GM23338 (cell line): ENCODE data around the gene BDP1. TPM values are rescaled to one million over a fixed set of nuclear protein-coding genes. Genes with fewer than 3 reads are reported as not detected.

ENCODE experiments used
- ATAC-seq: fragments of 200-7000 bp; cut with Tn5 transposase; 3 replicates; pipeline ENCODE4 v1.9.1; 2020
- DNase-seq: peaks from one replicate; pipeline ENCODE4 v3.0.0-alpha.2; 2015; ENCODE audit warnings: low spot score
- H2AFZ ChIP-seq: fragments of 200-600 bp; sonication (generic); 2 replicates; pipeline ENCODE4 v1.8.0; 2016; ENCODE audit warnings: antibody characterized with exemption, mild to moderate bottlenecking, moderate library complexity
- H3F3A ChIP-seq: fragments of 200-600 bp; sonication (generic); replicated peaks from 2 replicates; pipeline ENCODE4 v1.8.0; 2017; ENCODE audit warnings: antibody characterized with exemption, mixed run types, low read depth
- H3K27ac ChIP-seq: fragments of 200-600 bp; sonication (generic); 2 replicates; pipeline ENCODE4 v1.6.1; 2016; ENCODE audit warnings: low read depth
- H3K27me3 ChIP-seq: fragments of 200-600 bp; sonication (generic); 2 replicates; pipeline ENCODE4 v1.8.0; 2016; ENCODE audit warnings: mild to moderate bottlenecking, mixed run types, moderate library complexity; ENCODE audit not compliant: insufficient read depth
- H3K36me3 ChIP-seq: fragments of 200-600 bp; sonication (generic); 2 replicates; pipeline ENCODE4 v1.8.0; 2016; ENCODE audit warnings: mild to moderate bottlenecking; ENCODE audit not compliant: insufficient read depth
- H3K4me1 ChIP-seq: fragments of 200-600 bp; sonication (generic); 2 replicates; pipeline ENCODE4 v1.8.0; 2016; ENCODE audit warnings: mild to moderate bottlenecking, moderate library complexity; ENCODE audit not compliant: insufficient read depth
- H3K4me2 ChIP-seq: fragments of 200-600 bp; sonication (generic); 2 replicates; pipeline ENCODE4 v1.7.1; 2017; ENCODE audit warnings: mixed run types
- H3K4me3 ChIP-seq: fragments of 200-600 bp; sonication (generic); 2 replicates; pipeline ENCODE4 v1.6.1; 2016; ENCODE audit warnings: mixed run types
- H3K79me2 ChIP-seq: fragments of 200-600 bp; sonication (generic); replicated peaks from 2 replicates; pipeline ENCODE4 v1.8.0; 2017; ENCODE audit warnings: mild to moderate bottlenecking; ENCODE audit not compliant: insufficient read depth
- H3K9me2 ChIP-seq: fragments of 200-600 bp; sonication (generic); 2 replicates; pipeline ENCODE4 v1.8.0; 2017; ENCODE audit not compliant: insufficient read depth
- H4K20me1 ChIP-seq: fragments of 200-600 bp; sonication (generic); replicated peaks from 2 replicates; pipeline ENCODE4 v1.8.0; 2017; ENCODE audit warnings: mild to moderate bottlenecking; ENCODE audit not compliant: insufficient read depth
- H3K27ac Mint-ChIP-seq: 2 replicates; pipeline ENCODE4 v1.8.0; 2020; ENCODE audit warnings: inconsistent platforms, mild to moderate bottlenecking, moderate library complexity, mixed read lengths
- H3K27me3 Mint-ChIP-seq: 3 replicates; pipeline ENCODE4 v1.8.0; 2022; ENCODE audit warnings: low read depth, mild to moderate bottlenecking, moderate library complexity, mixed read lengths, inconsistent platforms; ENCODE audit not compliant: insufficient read depth, poor library complexity
- H3K36me3 Mint-ChIP-seq: 3 replicates; pipeline ENCODE4 v1.8.0; 2021; ENCODE audit warnings: low read depth, mild to moderate bottlenecking, inconsistent platforms, moderate library complexity, mixed read lengths
- H3K4me1 Mint-ChIP-seq: 3 replicates; pipeline ENCODE4 v1.8.0; 2020; ENCODE audit warnings: mild to moderate bottlenecking, inconsistent platforms, mixed read lengths
- H3K4me3 Mint-ChIP-seq: 3 replicates; pipeline ENCODE4 v1.8.0; 2021; ENCODE audit warnings: moderate library complexity, mild to moderate bottlenecking, inconsistent platforms, mixed read lengths
- H3K9me3 Mint-ChIP-seq: 3 replicates; pipeline ENCODE4 v1.8.0; 2020; ENCODE audit warnings: moderate library complexity, mild to moderate bottlenecking, inconsistent platforms, mixed read lengths
- CREB1 ChIP-seq: fragments of 250-450 bp; sonication (Bioruptor Pico); IDR thresholded peaks from 2 replicates; pipeline ENCODE4 v1.5.0; 2020; ENCODE audit warnings: low read depth, mild to moderate bottlenecking, moderate library complexity
- EZH2phosphoT487 ChIP-seq: fragments of 200-600 bp; sonication (generic); IDR thresholded peaks from one replicate; pipeline ENCODE4 v1.8.1; 2018; ENCODE audit warnings: antibody characterized with exemption; ENCODE audit not compliant: unreplicated experiment
- NANOG ChIP-seq: IDR thresholded peaks from 2 replicates; pipeline ENCODE4 v1.6.1; 2016; ENCODE audit warnings: antibody characterized with exemption, borderline replicate concordance
- POLR2AphosphoS5 ChIP-seq: IDR thresholded peaks from 2 replicates; pipeline ENCODE4 v1.6.1; 2016; ENCODE audit warnings: antibody characterized with exemption, low read depth
- STAT1 ChIP-seq: IDR thresholded peaks from one replicate; pipeline ENCODE4 v1.6.1; 2016; ENCODE audit warnings: antibody characterized with exemption; ENCODE audit not compliant: unreplicated experiment
- ZNF114 ChIP-seq: fragments of 250-450 bp; sonication (Bioruptor Pico); IDR thresholded peaks from 2 replicates; pipeline ENCODE4 v1.5.0; 2020; ENCODE audit warnings: mild to moderate bottlenecking, moderate library complexity
- ZNF462 ChIP-seq: fragments of 250-450 bp; sonication (Bioruptor Pico); IDR thresholded peaks from 2 replicates; pipeline ENCODE4 v1.5.0; 2020; ENCODE audit warnings: mild to moderate bottlenecking, moderate library complexity
- polyA plus RNA-seq: library from polyadenylated mRNA; unstranded; fragments of >200 nt; fragmentation: Nextera tagmentation; extraction: Ambion mirVana; gene quantifications from 2 replicates; pipeline ENCODE4 v1.2.1, GENCODE V29; 2016
- total RNA-seq: library from RNA; depleted of rRNA; stranded (reverse); fragments of >200 nt; shearing (Covaris generic); gene quantifications from 2 replicates; pipeline ENCODE4 v1.2.3, GENCODE V29; 2014
- TF ChIP-seq, protein P1 (sequence below): IDR thresholded peaks from 2 replicates; pipeline ENCODE4 v1.6.1; 2016; ENCODE audit warnings: antibody characterized with exemption
- TF ChIP-seq, protein P2 (sequence below), 2 experiments: fragments of 200-600 bp in 1 of 2; sonication (generic) in 1 of 2; conservative IDR thresholded peaks; 2 replicates each; pipeline versions ENCODE4 v1.5.1 to v1.6.1; 2016 to 2017; ENCODE audit warnings: antibody characterized with exemption in 2 of 2, low read depth in 2 of 2, mild to moderate bottlenecking in 2 of 2, moderate library complexity in 1 of 2
- TF ChIP-seq, protein P3 (sequence below): IDR thresholded peaks from one replicate; pipeline ENCODE4 v1.6.1; 2018; ENCODE audit warnings: antibody characterized with exemption; ENCODE audit not compliant: unreplicated experiment

BDP1 gene
- total and polyA plus RNA-seq, 2 experiments from 2014 or later = 41.8 to 54.4 TPM

DNA sequence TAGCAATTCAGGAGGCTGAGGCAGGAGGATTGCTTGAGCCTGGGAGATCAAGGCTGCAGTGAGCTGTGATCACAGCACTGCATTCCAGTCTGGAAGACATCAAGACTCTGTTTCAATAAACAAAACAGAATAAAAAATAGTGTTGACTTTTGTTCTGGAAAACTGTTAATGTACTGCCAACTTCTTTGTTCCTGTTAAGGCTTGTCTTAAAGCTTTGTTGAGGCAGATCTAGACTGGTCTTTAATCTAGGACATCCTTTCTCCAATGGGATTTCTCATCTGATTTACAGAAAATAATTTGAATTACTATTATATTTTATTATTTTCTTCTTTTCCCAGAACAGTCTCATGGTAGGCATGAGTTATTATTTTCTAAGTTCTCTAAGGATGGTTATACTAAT is 26.0 kb downstream of the BDP1 start (continued):
- TF ChIP-seq ZNF462 (CRISPR knock-in tag) (no peak), NANOG (no peak), ZNF114 (no peak), CREB1 (CRISPR knock-in tag) (no peak), STAT1 (no peak)
- TF ChIP-seq, protein P1, sequence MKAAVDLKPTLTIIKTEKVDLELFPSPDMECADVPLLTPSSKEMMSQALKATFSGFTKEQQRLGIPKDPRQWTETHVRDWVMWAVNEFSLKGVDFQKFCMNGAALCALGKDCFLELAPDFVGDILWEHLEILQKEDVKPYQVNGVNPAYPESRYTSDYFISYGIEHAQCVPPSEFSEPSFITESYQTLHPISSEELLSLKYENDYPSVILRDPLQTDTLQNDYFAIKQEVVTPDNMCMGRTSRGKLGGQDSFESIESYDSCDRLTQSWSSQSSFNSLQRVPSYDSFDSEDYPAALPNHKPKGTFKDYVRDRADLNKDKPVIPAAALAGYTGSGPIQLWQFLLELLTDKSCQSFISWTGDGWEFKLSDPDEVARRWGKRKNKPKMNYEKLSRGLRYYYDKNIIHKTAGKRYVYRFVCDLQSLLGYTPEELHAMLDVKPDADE = no peak

- TF ChIP-seq POLR2AphosphoS5 (no peak), EZH2phosphoT487 (no peak), NANOG (no peak)
- TF ChIP-seq, protein P2, sequence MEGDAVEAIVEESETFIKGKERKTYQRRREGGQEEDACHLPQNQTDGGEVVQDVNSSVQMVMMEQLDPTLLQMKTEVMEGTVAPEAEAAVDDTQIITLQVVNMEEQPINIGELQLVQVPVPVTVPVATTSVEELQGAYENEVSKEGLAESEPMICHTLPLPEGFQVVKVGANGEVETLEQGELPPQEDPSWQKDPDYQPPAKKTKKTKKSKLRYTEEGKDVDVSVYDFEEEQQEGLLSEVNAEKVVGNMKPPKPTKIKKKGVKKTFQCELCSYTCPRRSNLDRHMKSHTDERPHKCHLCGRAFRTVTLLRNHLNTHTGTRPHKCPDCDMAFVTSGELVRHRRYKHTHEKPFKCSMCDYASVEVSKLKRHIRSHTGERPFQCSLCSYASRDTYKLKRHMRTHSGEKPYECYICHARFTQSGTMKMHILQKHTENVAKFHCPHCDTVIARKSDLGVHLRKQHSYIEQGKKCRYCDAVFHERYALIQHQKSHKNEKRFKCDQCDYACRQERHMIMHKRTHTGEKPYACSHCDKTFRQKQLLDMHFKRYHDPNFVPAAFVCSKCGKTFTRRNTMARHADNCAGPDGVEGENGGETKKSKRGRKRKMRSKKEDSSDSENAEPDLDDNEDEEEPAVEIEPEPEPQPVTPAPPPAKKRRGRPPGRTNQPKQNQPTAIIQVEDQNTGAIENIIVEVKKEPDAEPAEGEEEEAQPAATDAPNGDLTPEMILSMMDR (conservative IDR thresholded peaks at IDR 0.05; ENCODE audit: low read depth in 2 of 2) = no peak
- TF ChIP-seq, protein P1 = no peak
- TF ChIP-seq, protein P3, sequence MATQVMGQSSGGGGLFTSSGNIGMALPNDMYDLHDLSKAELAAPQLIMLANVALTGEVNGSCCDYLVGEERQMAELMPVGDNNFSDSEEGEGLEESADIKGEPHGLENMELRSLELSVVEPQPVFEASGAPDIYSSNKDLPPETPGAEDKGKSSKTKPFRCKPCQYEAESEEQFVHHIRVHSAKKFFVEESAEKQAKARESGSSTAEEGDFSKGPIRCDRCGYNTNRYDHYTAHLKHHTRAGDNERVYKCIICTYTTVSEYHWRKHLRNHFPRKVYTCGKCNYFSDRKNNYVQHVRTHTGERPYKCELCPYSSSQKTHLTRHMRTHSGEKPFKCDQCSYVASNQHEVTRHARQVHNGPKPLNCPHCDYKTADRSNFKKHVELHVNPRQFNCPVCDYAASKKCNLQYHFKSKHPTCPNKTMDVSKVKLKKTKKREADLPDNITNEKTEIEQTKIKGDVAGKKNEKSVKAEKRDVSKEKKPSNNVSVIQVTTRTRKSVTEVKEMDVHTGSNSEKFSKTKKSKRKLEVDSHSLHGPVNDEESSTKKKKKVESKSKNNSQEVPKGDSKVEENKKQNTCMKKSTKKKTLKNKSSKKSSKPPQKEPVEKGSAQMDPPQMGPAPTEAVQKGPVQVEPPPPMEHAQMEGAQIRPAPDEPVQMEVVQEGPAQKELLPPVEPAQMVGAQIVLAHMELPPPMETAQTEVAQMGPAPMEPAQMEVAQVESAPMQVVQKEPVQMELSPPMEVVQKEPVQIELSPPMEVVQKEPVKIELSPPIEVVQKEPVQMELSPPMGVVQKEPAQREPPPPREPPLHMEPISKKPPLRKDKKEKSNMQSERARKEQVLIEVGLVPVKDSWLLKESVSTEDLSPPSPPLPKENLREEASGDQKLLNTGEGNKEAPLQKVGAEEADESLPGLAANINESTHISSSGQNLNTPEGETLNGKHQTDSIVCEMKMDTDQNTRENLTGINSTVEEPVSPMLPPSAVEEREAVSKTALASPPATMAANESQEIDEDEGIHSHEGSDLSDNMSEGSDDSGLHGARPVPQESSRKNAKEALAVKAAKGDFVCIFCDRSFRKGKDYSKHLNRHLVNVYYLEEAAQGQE = no peak
- H3K4me3 ChIP-seq = no peak overlapping the region
- H3F3A ChIP-seq = no peaks in the 10 kb centered on the region
- Mint-ChIP-seq H3K4me1 (no peaks in the 10 kb centered on the region), H3K4me3 (no peak overlapping the region), H3K27me3 (peaks cover 3% of the 10 kb centered on the region), H3K27ac (no peak overlapping the region), H3K9me3 (no peaks in the 10 kb centered on the region), H3K36me3 (peaks cover 62% of the 10 kb centered on the region)
- no peak overlapping the region for H3K4me2 ChIP-seq
- no peaks in the 10 kb centered on the region for H3K4me1 ChIP-seq
- H2AFZ ChIP-seq = no peak overlapping the region
- H3K27me3 ChIP-seq = no peaks in the 10 kb centered on the region
- no peaks in the 10 kb centered on the region for H4K20me1 ChIP-seq
- no peaks in the 10 kb centered on the region for H3K79me2 ChIP-seq
- ATAC-seq (no peak), DNase-seq (no peak)
- no peak overlapping the region for H3K27ac ChIP-seq
- H3K9me2 ChIP-seq = no peaks in the 10 kb centered on the region; the same call in 1 of the 2 replicates
- peaks cover 25% of the 10 kb centered on the region for H3K36me3 ChIP-seq
Measured at GRCh38 chr5:71482132-71482531, 26.7 kb downstream of the BDP1 start.
